ENCODE data around the gene NTNG1. TPM values are rescaled to one million over a fixed set of nuclear protein-coding genes. Genes with fewer than 3 reads are reported as not detected.
A peak's percentile ranks its signal among the peaks of the same experiment; 100 is the strongest.

NTNG1 gene
- total and polyA plus RNA-seq, 4 donors: 0.72 to 26.7 (median 3.9) TPM

DNA sequence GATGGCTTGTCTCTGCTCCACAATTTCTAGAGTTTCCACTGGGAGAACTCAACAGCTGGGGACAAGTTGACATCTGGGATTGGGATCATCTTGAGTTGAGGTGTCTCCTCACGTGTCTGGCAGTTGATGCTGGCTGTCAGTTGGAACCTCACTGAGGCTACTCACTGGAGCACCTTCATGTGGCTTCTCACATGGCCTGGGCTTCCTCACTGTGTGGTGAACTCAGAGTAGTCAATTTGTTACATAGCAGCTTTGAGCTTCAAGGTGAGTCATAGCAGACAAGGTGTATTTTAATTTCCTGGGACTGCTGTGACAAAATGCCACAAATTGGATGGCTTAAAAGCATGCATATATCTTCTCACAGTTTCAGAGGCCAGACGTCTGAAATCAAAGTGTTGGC, 44.0 kb downstream of the NTNG1 start:
- peaks cover 0 to 13% (median 0%) of the 10 kb centered on the region in 5 donors for H3K4me1 ChIP-seq (ENCODE audit: control insufficient read depth in 5 of 5, insufficient read depth in 5 of 5, low read length in 5 of 5)
- TF ChIP-seq, protein P1, sequence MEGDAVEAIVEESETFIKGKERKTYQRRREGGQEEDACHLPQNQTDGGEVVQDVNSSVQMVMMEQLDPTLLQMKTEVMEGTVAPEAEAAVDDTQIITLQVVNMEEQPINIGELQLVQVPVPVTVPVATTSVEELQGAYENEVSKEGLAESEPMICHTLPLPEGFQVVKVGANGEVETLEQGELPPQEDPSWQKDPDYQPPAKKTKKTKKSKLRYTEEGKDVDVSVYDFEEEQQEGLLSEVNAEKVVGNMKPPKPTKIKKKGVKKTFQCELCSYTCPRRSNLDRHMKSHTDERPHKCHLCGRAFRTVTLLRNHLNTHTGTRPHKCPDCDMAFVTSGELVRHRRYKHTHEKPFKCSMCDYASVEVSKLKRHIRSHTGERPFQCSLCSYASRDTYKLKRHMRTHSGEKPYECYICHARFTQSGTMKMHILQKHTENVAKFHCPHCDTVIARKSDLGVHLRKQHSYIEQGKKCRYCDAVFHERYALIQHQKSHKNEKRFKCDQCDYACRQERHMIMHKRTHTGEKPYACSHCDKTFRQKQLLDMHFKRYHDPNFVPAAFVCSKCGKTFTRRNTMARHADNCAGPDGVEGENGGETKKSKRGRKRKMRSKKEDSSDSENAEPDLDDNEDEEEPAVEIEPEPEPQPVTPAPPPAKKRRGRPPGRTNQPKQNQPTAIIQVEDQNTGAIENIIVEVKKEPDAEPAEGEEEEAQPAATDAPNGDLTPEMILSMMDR (IDR thresholded peaks at IDR 0.05; ENCODE audit: control extremely low read depth, extremely low read depth): no peak
- peaks cover 0 to 24% (median 0%) of the 10 kb centered on the region in 3 donors for H3K27me3 ChIP-seq (ENCODE audit: control insufficient read depth in 3 of 3, insufficient read depth in 3 of 3, low read length in 2 of 3)
- WGBS, 2 donors: 59 to 78% methylated on average over 2 of the region's 2 CpGs
- no peak for DNase-seq
- H3K4me3 ChIP-seq: no peak overlapping the region
- H3K27ac ChIP-seq (ENCODE audit: low read depth in 1 of 2, low read length in 1 of 2): no peak overlapping the region
- no peaks in the 10 kb centered on the region for H3K36me3 ChIP-seq (ENCODE audit: control insufficient read depth in 4 of 4, insufficient read depth in 4 of 4, low read length in 4 of 4)
- no peak overlapping the region for H3K9ac ChIP-seq (ENCODE audit: insufficient read depth in 1 of 2, low read length in 2 of 2)
- no peak for ATAC-seq (ENCODE audit: insufficient read depth, low FRiP score)
- peaks cover 0 to 3% (median 0%) of the 10 kb centered on the region in 4 donors for H3K9me3 ChIP-seq (ENCODE audit: control insufficient read depth in 4 of 4, insufficient read depth in 3 of 4, low read length in 3 of 4)

DNA sequence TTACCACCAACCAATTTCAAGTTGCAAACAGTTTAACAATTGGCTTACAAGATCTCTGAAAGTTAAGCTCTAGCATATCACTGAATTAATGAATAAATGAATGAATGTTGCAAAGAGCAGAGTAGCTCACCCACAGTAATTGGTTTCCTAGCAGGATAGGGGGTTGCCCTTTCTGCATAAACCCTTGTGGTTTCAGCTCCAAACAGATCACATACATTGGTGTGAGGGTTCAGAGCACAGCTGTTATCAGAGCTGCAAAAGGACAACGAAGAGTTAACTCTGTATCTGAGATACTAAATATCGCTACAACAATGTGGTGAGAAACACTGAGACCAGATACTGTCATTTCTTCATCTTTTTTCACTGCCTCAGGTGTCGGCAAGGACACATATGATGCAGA, 46.6 kb downstream of the NTNG1 start:
- Histone ChIP-seq H3K9ac (ENCODE audit: insufficient read depth in 1 of 2, low read length in 2 of 2) (no peak overlapping the region), H3K27ac (ENCODE audit: low read depth in 1 of 2, low read length in 1 of 2) (no peak overlapping the region), H3K27me3 (ENCODE audit: control insufficient read depth in 3 of 3, insufficient read depth in 3 of 3, low read length in 2 of 3) (peaks cover 0 to 24% (median 0%) of the 10 kb centered on the region in 3 donors), H3K36me3 (ENCODE audit: control insufficient read depth in 4 of 4, insufficient read depth in 4 of 4, low read length in 4 of 4) (no peaks in the 10 kb centered on the region), H3K9me3 (ENCODE audit: control insufficient read depth in 4 of 4, insufficient read depth in 3 of 4, low read length in 3 of 4) (no peaks in the 10 kb centered on the region), H3K4me1 (ENCODE audit: control insufficient read depth in 5 of 5, insufficient read depth in 5 of 5, low read length in 5 of 5) (peaks cover 0 to 5% (median 0%) of the 10 kb centered on the region in 5 donors), H3K4me3 (no peak overlapping the region)
- ATAC-seq (ENCODE audit: insufficient read depth, low FRiP score) (no peak), DNase-seq (peak in 1 of 3 donors; percentile 27)
- TF ChIP-seq, protein P1 (IDR thresholded peaks at IDR 0.05; ENCODE audit: control extremely low read depth, extremely low read depth): no peak
- WGBS, 2 donors: 46 to 61% methylated on average over 3 of the region's 3 CpGs

DNA sequence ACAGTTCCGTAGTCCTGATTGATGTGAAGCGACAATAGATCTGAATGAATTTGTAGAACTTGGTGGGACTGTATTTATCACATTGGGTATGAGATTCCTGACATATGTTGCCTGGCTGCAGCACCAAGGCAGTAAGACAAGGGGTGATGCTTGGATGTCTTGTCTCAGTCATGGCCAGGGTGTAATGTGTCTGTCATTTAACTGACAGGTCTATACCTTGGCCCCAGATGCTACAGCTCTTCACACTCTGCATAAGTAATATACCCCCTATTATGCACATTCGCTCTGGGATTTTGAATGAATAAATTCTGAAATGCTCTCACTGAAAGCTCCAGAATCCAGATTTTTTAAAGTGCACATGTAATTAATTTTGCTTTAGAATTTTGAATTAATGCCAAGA, 47.3 kb downstream of the NTNG1 start:
- TF ChIP-seq, protein P1 (IDR thresholded peaks at IDR 0.05; ENCODE audit: control extremely low read depth, extremely low read depth): no peak
- no peak overlapping the region for H3K4me3 ChIP-seq
- 90% methylated on average over 3 of the region's 3 CpGs for WGBS, 2 donors
- ATAC-seq (ENCODE audit: insufficient read depth, low FRiP score): no peak
- H3K9ac ChIP-seq (ENCODE audit: insufficient read depth in 1 of 2, low read length in 2 of 2): no peak overlapping the region
- no peak for DNase-seq
- H3K36me3 ChIP-seq (ENCODE audit: control insufficient read depth in 4 of 4, insufficient read depth in 4 of 4, low read length in 4 of 4): no peaks in the 10 kb centered on the region
- no peaks in the 10 kb centered on the region for H3K9me3 ChIP-seq (ENCODE audit: control insufficient read depth in 4 of 4, insufficient read depth in 3 of 4, low read length in 3 of 4)
- peaks cover 0 to 5% (median 0%) of the 10 kb centered on the region in 5 donors for H3K4me1 ChIP-seq (ENCODE audit: control insufficient read depth in 5 of 5, insufficient read depth in 5 of 5, low read length in 5 of 5)
- H3K27me3 ChIP-seq (ENCODE audit: control insufficient read depth in 3 of 3, insufficient read depth in 3 of 3, low read length in 2 of 3): peaks cover 0 to 22% (median 0%) of the 10 kb centered on the region in 3 donors
- H3K27ac ChIP-seq (ENCODE audit: low read depth in 1 of 2, low read length in 1 of 2): no peak overlapping the region

DNA sequence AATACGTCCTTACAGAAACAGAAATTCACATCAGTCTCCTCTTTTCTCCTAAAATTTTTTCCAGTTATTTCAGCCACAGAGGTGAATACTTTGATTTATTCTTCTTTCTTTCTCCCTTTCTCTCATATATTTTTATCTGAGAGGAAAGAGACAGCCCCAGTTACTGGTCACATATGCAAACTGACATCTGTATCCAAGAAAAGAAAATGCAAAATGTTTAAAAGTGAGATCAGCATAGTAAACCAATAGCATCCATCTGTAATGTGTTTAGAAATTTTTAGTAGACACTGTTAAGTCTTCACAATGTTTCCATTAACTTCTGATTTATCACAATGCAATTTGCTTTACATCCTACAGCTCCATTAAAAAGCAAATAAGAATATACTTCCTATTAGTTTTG, 53.5 kb downstream of the NTNG1 start:
- Histone ChIP-seq H3K4me3 (no peak overlapping the region), H3K27ac (ENCODE audit: low read depth in 1 of 2, low read length in 1 of 2) (no peak overlapping the region), H3K9ac (ENCODE audit: insufficient read depth in 1 of 2, low read length in 2 of 2) (no peak overlapping the region), H3K4me1 (ENCODE audit: control insufficient read depth in 5 of 5, insufficient read depth in 5 of 5, low read length in 5 of 5) (peaks cover 0 to 10% (median 4%) of the 10 kb centered on the region in 5 donors), H3K36me3 (ENCODE audit: control insufficient read depth in 4 of 4, insufficient read depth in 4 of 4, low read length in 4 of 4) (no peaks in the 10 kb centered on the region), H3K9me3 (ENCODE audit: control insufficient read depth in 4 of 4, insufficient read depth in 3 of 4, low read length in 3 of 4) (no peaks in the 10 kb centered on the region), H3K27me3 (ENCODE audit: control insufficient read depth in 3 of 3, insufficient read depth in 3 of 3, low read length in 2 of 3) (peaks cover 0 to 17% (median 0%) of the 10 kb centered on the region in 3 donors)
- WGBS, 2 donors: 70 to 86% methylated on average over 1 of the region's 1 CpG
- DNase-seq (no peak), ATAC-seq (ENCODE audit: insufficient read depth, low FRiP score) (no peak)
- TF ChIP-seq, protein P1 (IDR thresholded peaks at IDR 0.05; ENCODE audit: control extremely low read depth, extremely low read depth): no peak
